AG04449 (cell line): ENCODE measurements around the gene ELF2.

Experiments
- CTCF ChIA-PET: fragments of 350-600 bp; formaldehyde crosslinking; extraction: SDS; loops from one replicate; lab custom pipeline; 2021; ENCODE audit warnings: antibody characterized with exemption; lab: Yijun Ruan, JAX
- POLR2A ChIA-PET: fragments of 400-600, 350-600 bp; formaldehyde crosslinking; extraction: SDS; loops from one replicate; lab custom pipeline; 2020; ENCODE audit warnings: antibody characterized with exemption, inconsistent platforms; lab: Yijun Ruan, JAX
- DNase-seq: peaks from one replicate; pipeline ENCODE4 v3.0.0-alpha.2; 2010; ENCODE audit warnings: low read depth, low spot score
- H3K4me3 ChIP-seq: 2 replicates; pipeline ENCODE4 v1.5.1; 2011; ENCODE audit warnings: low read depth, mild to moderate bottlenecking, control low read depth, low read length
- CTCF ChIP-seq: IDR thresholded peaks from one replicate; pipeline ENCODE4 v1.5.1; 2011; ENCODE audit warnings: mild to moderate bottlenecking, moderate library complexity, low read length, control low read depth, inconsistent platforms; ENCODE audit not compliant: insufficient read depth; ENCODE audit errors: missing control alignments

ELF2 gene

DNA sequence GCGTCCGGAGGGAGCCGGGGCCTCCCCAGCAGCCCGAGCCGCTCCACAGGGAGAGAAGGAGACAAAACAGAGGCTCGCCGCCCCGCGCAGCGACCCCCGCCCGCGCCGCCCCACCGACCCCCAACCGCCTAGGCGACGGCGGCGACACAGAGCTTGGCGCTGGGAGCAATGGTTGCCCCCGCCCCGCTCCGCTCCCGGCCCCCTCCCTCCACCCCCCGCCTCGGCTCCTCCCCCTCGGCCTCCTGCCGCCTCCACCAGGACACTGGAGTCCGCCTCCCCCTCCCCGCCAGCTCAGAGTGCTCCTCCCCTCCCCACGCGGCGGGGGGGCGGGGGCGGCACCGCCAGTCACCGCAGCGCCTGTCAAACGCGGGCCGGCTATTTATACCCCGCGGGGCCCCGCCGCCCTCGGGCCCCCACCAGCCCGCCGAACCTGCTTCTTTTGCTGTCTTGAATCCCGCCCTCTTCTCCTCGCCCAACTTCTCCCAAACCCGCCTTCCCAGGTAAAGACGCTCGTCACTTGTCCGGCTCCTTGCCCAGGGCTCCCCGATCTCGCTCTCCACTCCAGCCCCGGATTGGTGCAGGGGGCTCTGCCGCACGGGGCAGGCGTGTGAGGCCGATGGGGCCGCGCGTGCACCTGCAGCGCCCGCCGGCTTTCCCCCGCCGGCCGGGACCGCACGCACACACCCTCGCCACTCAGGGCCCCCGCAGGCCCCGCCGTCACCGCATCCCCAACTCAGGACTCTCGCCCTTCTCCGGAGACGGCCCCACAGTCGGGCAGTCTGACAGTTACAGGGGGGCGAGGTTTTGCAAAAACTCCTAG, at the start of gene ELF2:
Gene ELF2 (minus strand): TSS at position 170 of the 820 bp plus-strand sequence. CDS start 39,517 bp downstream, outside the sequence.
- no peak for DNase-seq
- POLR2A ChIA-PET = interaction anchor here (0.9 to 1.1 kb wide), 3 partner anchors 69 to 95 kb away, joined by 3 to 4 read pairs (median 3); no protein-coding TSS in a partner anchor
- H3K4me3 ChIP-seq = peak within 1 kb of the TSS; percentile 86
- TF ChIP-seq CTCF = no peak
- CTCF ChIA-PET = interaction anchor here (0.7 to 4.1 kb wide), 5 partner anchors 10 to 147 kb away, joined by 3 to 22 read pairs (median 6); no protein-coding TSS in a partner anchor

GRCh38 chr4:139223682-139224317, 46.8 kb upstream of the ELF2 start:
- no peak for TF ChIP-seq CTCF
- H3K4me3 ChIP-seq = no peak overlapping the region
- peak; percentile 10 for DNase-seq
- POLR2A ChIA-PET = interaction anchor here (0.5 kb wide), 1 partner anchor 47 kb away, joined by 3 read pairs; no protein-coding TSS in a partner anchor
- CTCF ChIA-PET = interaction anchor here (0.6 to 3.7 kb wide), 6 partner anchors 8 to 193 kb away, joined by 4 to 24 read pairs (median 6); no protein-coding TSS in a partner anchor

DNA sequence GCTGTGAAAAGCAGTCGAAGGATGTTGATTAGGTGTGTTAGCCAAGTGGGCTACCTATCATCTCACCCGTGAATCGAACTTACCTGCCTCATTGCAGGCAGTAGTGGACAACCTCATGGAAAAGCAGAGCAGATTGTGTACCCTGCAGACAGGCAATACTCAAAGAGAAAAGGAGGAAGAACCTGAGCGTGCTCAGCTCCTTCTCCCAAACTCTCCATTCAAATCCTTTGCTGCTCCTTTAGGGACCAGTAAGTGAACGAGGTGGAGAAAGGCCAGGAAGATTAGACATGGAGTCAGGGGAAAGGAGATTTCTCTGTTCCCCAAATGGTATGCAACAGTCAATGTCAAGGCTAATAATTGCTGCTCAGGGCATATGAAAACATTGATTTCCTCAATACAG, 45.2 kb upstream of the ELF2 start:
- ChIA-PET CTCF (interaction anchor here (2.5 kb wide), 1 partner anchor 192 kb away, joined by 7 read pairs; no protein-coding TSS in a partner anchor), POLR2A (no interaction called here)
- no peak for TF ChIP-seq CTCF
- no peak for DNase-seq
- H3K4me3 ChIP-seq = no peak overlapping the region

- TF ChIP-seq CTCF = no peak
- no peak overlapping the region for H3K4me3 ChIP-seq
- DNase-seq = no peak
- ChIA-PET POLR2A (no interaction called here), CTCF (interaction anchor here (0.8 kb wide), 1 partner anchor 78 kb away, joined by 3 read pairs; no protein-coding TSS in a partner anchor)
Measured at GRCh38 chr4:139221687-139222086, 44.7 kb upstream of the ELF2 start.

DNA sequence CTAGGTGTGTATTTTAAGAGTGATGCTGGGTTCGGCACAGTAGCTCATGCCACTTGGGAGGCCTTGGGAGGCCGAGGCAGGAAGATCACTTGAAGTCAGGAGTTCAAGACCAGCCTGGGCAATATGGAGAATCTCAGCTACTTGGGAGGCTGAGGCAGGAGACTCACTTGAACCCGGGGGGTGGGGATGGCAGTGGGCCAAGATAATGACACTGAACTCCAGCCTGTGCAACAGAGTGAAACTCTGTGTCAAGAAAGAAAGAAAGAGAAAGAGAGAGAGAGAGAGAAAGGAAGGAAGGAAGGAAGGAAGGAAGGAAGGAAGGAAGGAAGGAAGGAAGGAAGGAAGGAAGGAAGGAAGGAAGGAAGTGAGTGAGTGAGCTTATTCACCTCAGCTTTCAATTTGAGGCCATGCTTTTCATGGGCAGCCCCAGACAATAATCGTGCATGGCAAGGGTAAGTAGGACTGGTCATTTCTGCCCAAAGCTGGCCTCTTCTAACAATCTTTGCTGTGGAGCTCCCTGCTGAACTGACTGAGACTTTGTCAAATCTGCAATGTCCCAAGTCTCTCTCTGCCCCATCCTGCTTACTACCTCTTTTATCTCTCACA, 42.5 kb upstream of the ELF2 start:
- no peak for TF ChIP-seq CTCF
- CTCF ChIA-PET = interaction anchor here (1.2 to 2.9 kb wide), 3 partner anchors 9 to 77 kb away, joined by 3 to 16 read pairs (median 3); no protein-coding TSS in a partner anchor
- no peak for DNase-seq

More for the DNA sequence above, 42.5 kb upstream of the ELF2 start:
- H3K4me3 ChIP-seq = no peak overlapping the region
- POLR2A ChIA-PET = no interaction called here
